Peyer's patch (tissue), 4 donors: ENCODE results near the gene LIMCH1. TPM values are rescaled to one million over a fixed set of nuclear protein-coding genes. Genes with fewer than 3 reads are reported as not detected.

Experiments used
- DNase-seq, 3 donors: peaks; one replicate each; pipeline ENCODE4 v3.0.0-alpha.2; 2017 to 2019
- H3K27ac ChIP-seq, 4 donors: fragments of 200-600 bp; sonication (generic); one replicate each; pipeline ENCODE4 v1.5.1; 2016 to 2019
- H3K27me3 ChIP-seq, 2 donors: fragments of 200-600 bp; sonication (generic); one replicate each; pipeline ENCODE4 v1.5.1; 2019
- H3K36me3 ChIP-seq, 3 donors: fragments of 200-600 bp; sonication (generic); one replicate each; pipeline ENCODE4 v1.5.1; 2016 to 2019
- H3K4me1 ChIP-seq, 4 donors: fragments of 200-600 bp; sonication (generic); one replicate each; pipeline ENCODE4 v1.5.1; 2016 to 2019
- H3K4me3 ChIP-seq, 4 donors: fragments of 200-600 bp; sonication (generic); 1 replicate in 3 of 4; 2 replicates in 1 of 4; pipeline ENCODE4 v1.5.1; 2016 to 2019; ENCODE audit warnings: mild to moderate bottlenecking in 1 of 4
- H3K9me3 ChIP-seq, 4 donors: fragments of 200-600 bp; sonication (generic); one replicate each; pipeline ENCODE4 v1.5.1; 2016 to 2019; ENCODE audit warnings: mild to moderate bottlenecking in 1 of 4
- POLR2A ChIP-seq, 2 donors: fragments of 450-650 bp; IDR thresholded peaks; one replicate each; pipeline ENCODE4 v1.5.1; 2017; ENCODE audit warnings: antibody characterized with exemption in 2 of 2, mild to moderate bottlenecking in 2 of 2, moderate library complexity in 2 of 2
- total RNA-seq, 4 donors: library from RNA; depleted of rRNA; stranded (reverse); fragments of >200 nt; gene quantifications; one replicate each; pipeline ENCODE4 v1.1.0, GENCODE V29; 2016
- TF ChIP-seq, protein P1 (sequence below), 6 experiments: fragments of 450-650 bp in 4 of 6; fragments of 200-600 bp in 2 of 6; sonication (generic) in 1 of 6; IDR thresholded peaks; one replicate each; pipeline ENCODE4 v1.5.1; 2017 to 2019; ENCODE audit warnings: antibody characterized with exemption in 6 of 6, mild to moderate bottlenecking in 3 of 6, moderate library complexity in 1 of 6

Gene LIMCH1
- total RNA-seq, 4 donors from 2014 or later: 11.1 to 56.9 (median 20.4) TPM

DNA sequence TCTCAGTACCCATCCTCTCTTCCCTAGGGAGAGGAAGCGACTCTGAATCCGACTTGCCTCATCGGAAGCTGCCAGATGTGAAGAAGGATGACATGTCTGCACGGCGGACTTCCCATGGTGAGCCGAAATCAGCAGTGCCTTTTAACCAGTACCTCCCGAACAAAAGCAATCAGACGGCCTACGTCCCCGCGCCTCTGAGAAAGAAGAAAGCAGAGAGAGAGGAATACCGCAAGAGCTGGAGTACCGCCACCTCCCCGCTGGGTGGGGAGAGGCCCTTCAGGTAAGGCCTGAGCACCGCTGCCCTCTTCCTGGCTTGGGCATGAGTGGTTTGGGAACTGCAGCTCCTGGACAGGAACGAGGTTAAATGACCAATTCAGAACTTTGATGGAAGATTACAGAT lies 81.2 kb downstream of the LIMCH1 start:
- Histone ChIP-seq H3K9me3 (no peaks in the 10 kb centered on the region), H3K4me3 (no peak overlapping the region), H3K36me3 (peaks cover 0 to 5% (median 0%) of the 10 kb centered on the region in 3 donors), H3K27me3 (no peaks in the 10 kb centered on the region), H3K27ac (no peak overlapping the region), H3K4me1 (peaks cover 0 to under 1% (median 0%) of the 10 kb centered on the region in 4 donors)
- TF ChIP-seq POLR2A (IDR thresholded peaks at IDR 0.05): no peak
- TF ChIP-seq, protein P1, sequence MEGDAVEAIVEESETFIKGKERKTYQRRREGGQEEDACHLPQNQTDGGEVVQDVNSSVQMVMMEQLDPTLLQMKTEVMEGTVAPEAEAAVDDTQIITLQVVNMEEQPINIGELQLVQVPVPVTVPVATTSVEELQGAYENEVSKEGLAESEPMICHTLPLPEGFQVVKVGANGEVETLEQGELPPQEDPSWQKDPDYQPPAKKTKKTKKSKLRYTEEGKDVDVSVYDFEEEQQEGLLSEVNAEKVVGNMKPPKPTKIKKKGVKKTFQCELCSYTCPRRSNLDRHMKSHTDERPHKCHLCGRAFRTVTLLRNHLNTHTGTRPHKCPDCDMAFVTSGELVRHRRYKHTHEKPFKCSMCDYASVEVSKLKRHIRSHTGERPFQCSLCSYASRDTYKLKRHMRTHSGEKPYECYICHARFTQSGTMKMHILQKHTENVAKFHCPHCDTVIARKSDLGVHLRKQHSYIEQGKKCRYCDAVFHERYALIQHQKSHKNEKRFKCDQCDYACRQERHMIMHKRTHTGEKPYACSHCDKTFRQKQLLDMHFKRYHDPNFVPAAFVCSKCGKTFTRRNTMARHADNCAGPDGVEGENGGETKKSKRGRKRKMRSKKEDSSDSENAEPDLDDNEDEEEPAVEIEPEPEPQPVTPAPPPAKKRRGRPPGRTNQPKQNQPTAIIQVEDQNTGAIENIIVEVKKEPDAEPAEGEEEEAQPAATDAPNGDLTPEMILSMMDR (IDR thresholded peaks at IDR 0.05): no peak
- DNase-seq: no peak

DNA sequence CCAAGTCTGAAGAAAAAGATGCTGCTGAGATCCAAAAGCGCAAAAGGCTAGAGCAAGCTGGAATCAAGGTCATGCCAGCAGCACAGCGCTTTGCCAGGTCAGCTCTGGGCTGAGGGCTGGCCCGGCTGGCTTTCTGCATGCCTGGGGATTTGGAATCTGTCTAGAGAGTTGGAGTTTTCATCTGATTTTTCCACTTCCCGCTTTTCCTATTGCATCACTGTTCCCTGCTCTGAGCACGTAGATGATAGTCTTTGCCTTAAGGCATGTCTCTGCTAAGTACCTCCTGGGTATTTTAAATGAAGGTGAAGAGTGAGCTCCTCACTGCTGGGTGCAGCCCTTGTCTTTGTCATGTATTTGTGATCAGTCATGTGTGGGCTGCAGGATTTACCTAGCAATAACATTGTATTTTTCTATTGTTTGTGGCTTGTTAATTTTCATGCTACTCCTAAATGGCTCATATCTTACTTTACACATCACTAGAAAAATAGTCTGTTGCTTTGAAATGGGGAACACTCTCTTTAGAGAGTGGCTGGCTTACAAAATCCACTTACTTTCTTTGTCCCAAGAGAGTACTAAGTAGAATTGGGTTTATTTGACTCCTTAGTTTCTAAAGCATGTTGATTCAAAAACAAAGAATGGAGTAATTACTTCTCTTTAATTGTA lies 82.8 kb downstream of the LIMCH1 start:
- DNase-seq: no peak
- no peak overlapping the region for H3K4me3 ChIP-seq
- no peak overlapping the region for H3K27ac ChIP-seq
- no peaks in the 10 kb centered on the region for H3K4me1 ChIP-seq
- H3K36me3 ChIP-seq: peaks cover 0 to 5% (median 0%) of the 10 kb centered on the region in 3 donors
- H3K9me3 ChIP-seq: no peaks in the 10 kb centered on the region
- TF ChIP-seq POLR2A (IDR thresholded peaks at IDR 0.05): no peak
- TF ChIP-seq, protein P1 (IDR thresholded peaks at IDR 0.05): no peak
- no peaks in the 10 kb centered on the region for H3K27me3 ChIP-seq

DNA sequence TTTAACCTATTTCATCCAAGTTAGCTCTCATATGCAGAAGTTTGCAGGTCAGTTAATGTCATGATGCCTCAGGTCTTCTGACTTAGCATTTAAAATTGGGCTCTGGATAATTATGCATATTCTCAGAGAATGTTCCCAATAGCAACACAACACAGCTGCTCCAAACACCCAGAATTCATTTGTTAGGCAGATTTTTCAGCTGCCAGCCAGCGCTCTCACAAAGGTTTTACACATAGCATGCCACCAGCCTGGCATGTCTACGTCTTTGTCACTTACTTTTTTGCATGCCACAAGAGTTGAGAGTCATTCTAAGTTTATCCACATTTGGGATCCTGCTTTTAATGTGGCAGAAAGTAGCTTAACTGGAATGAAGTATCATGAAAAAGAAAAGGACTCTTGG lies 84.8 kb downstream of the LIMCH1 start:
- no peak overlapping the region for H3K4me3 ChIP-seq
- TF ChIP-seq, protein P1 (IDR thresholded peaks at IDR 0.05): no peak
- no peak for TF ChIP-seq POLR2A (IDR thresholded peaks at IDR 0.05)
- H3K27me3 ChIP-seq: no peaks in the 10 kb centered on the region
- H3K36me3 ChIP-seq: peaks cover 0 to 5% (median 0%) of the 10 kb centered on the region in 3 donors
- H3K9me3 ChIP-seq: no peaks in the 10 kb centered on the region
- DNase-seq: no peak
- H3K27ac ChIP-seq: no peak overlapping the region
- no peaks in the 10 kb centered on the region for H3K4me1 ChIP-seq

DNA sequence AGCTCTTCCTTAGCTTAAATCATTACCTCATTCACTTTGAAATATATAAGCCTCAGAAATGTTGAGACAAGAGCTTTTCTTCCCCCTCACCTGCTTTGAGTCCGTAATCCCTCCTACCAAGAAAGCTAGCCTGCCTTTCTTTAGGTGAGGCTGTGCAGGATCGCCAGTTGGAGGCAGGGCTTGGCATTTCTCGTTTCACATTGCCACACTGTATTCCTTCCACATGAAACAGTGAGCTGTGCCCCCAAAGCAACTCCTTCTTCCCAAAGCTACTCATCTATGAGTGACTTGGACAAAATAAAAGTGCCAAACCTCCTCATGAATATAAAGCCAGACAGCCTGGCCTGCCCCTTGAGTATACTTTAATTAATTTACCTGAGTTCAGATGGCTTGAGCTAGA lies 86.8 kb downstream of the LIMCH1 start:
- Histone ChIP-seq H3K27ac (no peak overlapping the region), H3K4me1 (no peaks in the 10 kb centered on the region), H3K27me3 (no peaks in the 10 kb centered on the region), H3K4me3 (no peak overlapping the region), H3K36me3 (no peaks in the 10 kb centered on the region), H3K9me3 (no peaks in the 10 kb centered on the region)
- no peak for TF ChIP-seq POLR2A (IDR thresholded peaks at IDR 0.05)
- TF ChIP-seq, protein P1 (IDR thresholded peaks at IDR 0.05): no peak
- DNase-seq: no peak

DNA sequence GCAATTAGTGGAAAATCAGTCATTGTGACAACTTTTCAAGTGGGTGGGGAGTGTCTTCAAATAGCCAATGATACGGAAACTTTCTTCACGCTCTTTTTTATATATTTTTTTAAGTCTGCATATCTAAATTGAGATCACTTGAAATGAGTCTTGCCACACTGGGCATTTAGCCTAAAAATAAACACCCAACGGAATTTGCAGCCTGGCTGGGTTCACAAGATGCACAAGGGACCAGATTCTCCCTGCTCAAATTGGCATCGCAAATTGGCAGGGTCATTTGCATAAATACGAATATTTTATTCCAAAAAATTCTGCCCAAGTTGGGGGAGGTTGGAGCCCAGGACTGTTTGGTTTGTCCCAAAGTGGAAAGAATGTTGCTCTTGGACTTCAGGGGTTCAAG lies 87.6 kb downstream of the LIMCH1 start:
- TF ChIP-seq POLR2A (IDR thresholded peaks at IDR 0.05): no peak
- Histone ChIP-seq H3K4me3 (no peak overlapping the region), H3K4me1 (no peaks in the 10 kb centered on the region), H3K36me3 (no peaks in the 10 kb centered on the region), H3K9me3 (no peaks in the 10 kb centered on the region), H3K27me3 (no peaks in the 10 kb centered on the region), H3K27ac (no peak overlapping the region)
- DNase-seq: no peak

DNA sequence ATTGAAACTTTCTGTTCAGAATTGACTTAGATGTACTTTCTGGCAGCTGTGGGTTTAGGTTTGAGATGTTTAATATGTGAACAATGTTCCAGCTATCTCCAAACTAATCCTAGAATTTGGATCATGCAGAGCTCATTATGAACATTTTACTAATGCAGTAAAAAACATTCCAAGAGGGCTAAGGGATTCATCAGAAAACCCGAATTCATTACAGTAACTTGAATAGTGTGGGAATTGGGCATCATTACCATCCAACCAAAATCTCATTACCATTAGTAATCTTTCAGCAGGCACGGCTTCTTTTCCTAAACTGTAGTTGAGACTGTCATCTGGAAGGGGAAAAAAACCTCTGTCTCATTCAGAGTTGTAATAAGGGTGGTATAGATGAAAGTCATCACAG lies 91.0 kb downstream of the LIMCH1 start:
- Histone ChIP-seq H3K4me1 (no peaks in the 10 kb centered on the region), H3K27ac (no peak overlapping the region), H3K4me3 (no peak overlapping the region), H3K27me3 (no peaks in the 10 kb centered on the region), H3K9me3 (no peaks in the 10 kb centered on the region), H3K36me3 (no peaks in the 10 kb centered on the region)
- DNase-seq: no peak
- TF ChIP-seq, protein P1 (IDR thresholded peaks at IDR 0.05): no peak
- TF ChIP-seq POLR2A (IDR thresholded peaks at IDR 0.05): no peak
